GM19193 (cell line): ENCODE measurements around the gene PLAAT4.
A peak's percentile ranks its signal among the peaks of the same experiment; 100 is the strongest.

Source experiments
- POLR2A ChIP-seq: IDR thresholded peaks from 4 replicates; pipeline ENCODE4 v1.6.1; 2011; ENCODE audit not compliant: insufficient read depth, insufficient read length; ENCODE audit errors: extremely low read depth

Gene PLAAT4

GRCh38 chr11:63554877-63555223 lies 18.2 kb downstream of the PLAAT4 start:
- no peak for TF ChIP-seq POLR2A

GRCh38 chr11:63556404-63557013 lies 19.9 kb downstream of the PLAAT4 start:
- TF ChIP-seq POLR2A: no peak

- no peak for TF ChIP-seq POLR2A
Measured at GRCh38 chr11:63557570-63557969, 21.0 kb downstream of the PLAAT4 start.

- no peak for TF ChIP-seq POLR2A
Measured at GRCh38 chr11:63558459-63559157, 22.0 kb downstream of the PLAAT4 start.

- no peak for TF ChIP-seq POLR2A
Measured at GRCh38 chr11:63560506-63561180, 24.0 kb downstream of the PLAAT4 start.

GRCh38 chr11:63563201-63564055 lies 26.8 kb downstream of the PLAAT4 start, which contains the start of gene PLAAT2:
PLAAT2 (minus strand) TSS chr11:63563379; CDS start chr11:63563324, 55 bp downstream.
- no peak for TF ChIP-seq POLR2A

- no peak for TF ChIP-seq POLR2A
Measured at GRCh38 chr11:63564056-63564774, 27.6 kb downstream of the PLAAT4 start.

GRCh38 chr11:63564784-63565350 lies 28.3 kb downstream of the PLAAT4 start:
- no peak for TF ChIP-seq POLR2A

GRCh38 chr11:63567044-63567840 lies 30.6 kb downstream of the PLAAT4 start:
- TF ChIP-seq POLR2A: no peak

- TF ChIP-seq POLR2A: no peak
Measured at GRCh38 chr11:63569570-63569969, 33.0 kb downstream of the PLAAT4 start.

GRCh38 chr11:63572026-63572688 lies 35.5 kb downstream of the PLAAT4 start:
- no peak for TF ChIP-seq POLR2A

GRCh38 chr11:63573881-63574855 lies 37.6 kb downstream of the PLAAT4 start:
- peak; percentile 21 for TF ChIP-seq POLR2A
